K562 (cell line): Measurements from ENCODE around the gene UNC13A. TPM values are rescaled to one million over a fixed set of nuclear protein-coding genes. Genes with fewer than 3 reads are reported as not detected.

Source experiments
- CLOCK ChIP-seq: fragments of 250-450 bp; sonication (Bioruptor Pico); IDR thresholded peaks from 2 replicates; pipeline ENCODE4 v1.4.0; 2020; ENCODE audit warnings: mild to moderate bottlenecking, moderate library complexity, borderline replicate concordance
- GABPB1 ChIP-seq: sonication (generic); formaldehyde crosslinking; IDR thresholded peaks from 2 replicates; pipeline ENCODE4 v1.8.0; 2022; ENCODE audit warnings: mild to moderate bottlenecking, missing genetic modification reagents
- HMGN3 ChIP-seq: IDR thresholded peaks from 2 replicates; pipeline ENCODE4 v1.6.1; 2011; ENCODE audit warnings: borderline replicate concordance, low read depth, mild to moderate bottlenecking, mixed read lengths, low read length; ENCODE audit not compliant: insufficient read length; ENCODE audit errors: extremely low read depth
- HNRNPUL1 ChIP-seq: fragments of 200-400 bp; formaldehyde crosslinking; IDR thresholded peaks from 2 replicates; pipeline ENCODE4 v1.6.1; 2017; ENCODE audit warnings: low read length
- ID3 ChIP-seq, 2 experiments: fragments of 250-450 bp in 1 of 2; fragments of 450-650 bp in 1 of 2; sonication (Bioruptor Pico) in 1 of 2; IDR thresholded peaks; 2 replicates each; pipeline versions ENCODE4 v1.6.1 to v1.8.0; 2016 to 2021; ENCODE audit warnings: mild to moderate bottlenecking in 2 of 2, moderate library complexity in 2 of 2, missing compliant biosample characterization in 1 of 2, missing genetic modification characterization in 1 of 2
- KDM5B ChIP-seq: fragments of 200-600 bp; sonication (generic); IDR thresholded peaks from 2 replicates; pipeline ENCODE4 v1.6.1; 2012; ENCODE audit warnings: low read depth, mild to moderate bottlenecking, moderate library complexity, low read length, control low read depth, inconsistent platforms; ENCODE audit not compliant: insufficient replicate concordance
- MED1 ChIP-seq: sonication (generic); formaldehyde crosslinking; IDR thresholded peaks from 2 replicates; pipeline ENCODE4 v1.8.1; 2023; ENCODE audit warnings: missing genetic modification reagents, borderline replicate concordance
- MTA3 ChIP-seq: fragments of 450-650 bp; formaldehyde crosslinking; IDR thresholded peaks from 2 replicates; pipeline ENCODE4 v1.6.1; 2017; ENCODE audit warnings: mild to moderate bottlenecking, borderline replicate concordance
- MXI1 ChIP-seq: IDR thresholded peaks from 2 replicates; pipeline ENCODE4 v1.6.1; 2011; ENCODE audit warnings: low read depth, mild to moderate bottlenecking, improper control_type of control experiment, low read length
- MYNN ChIP-seq, 2 experiments: sonication (generic); formaldehyde crosslinking in 1 of 2; IDR thresholded peaks; 2 replicates each; pipeline versions ENCODE4 v1.5.0 to v1.6.1; 2016 to 2020; ENCODE audit warnings: antibody characterized with exemption in 1 of 2, missing genetic modification reagents in 1 of 2
- NFE2 ChIP-seq: IDR thresholded peaks from 2 replicates; pipeline ENCODE4 v1.6.1; 2014; ENCODE audit warnings: antibody characterized with exemption, low read depth
- POLR3A ChIP-seq: IDR thresholded peaks from 2 replicates; pipeline ENCODE4 v1.6.1; 2011; ENCODE audit warnings: borderline replicate concordance, mild to moderate bottlenecking, moderate library complexity; ENCODE audit not compliant: insufficient read length, insufficient read depth; ENCODE audit errors: extremely low read depth
- SOX6 ChIP-seq: fragments of 450-650 bp; IDR thresholded peaks from 2 replicates; pipeline ENCODE4 v1.6.1; 2014; ENCODE audit warnings: mild to moderate bottlenecking
- TAF1 ChIP-seq: IDR thresholded peaks from 2 replicates; pipeline ENCODE4 v1.6.1; 2011; ENCODE audit warnings: mild to moderate bottlenecking, low read length, moderate library complexity; ENCODE audit not compliant: insufficient read depth, control insufficient read depth, severe bottlenecking; ENCODE audit errors: extremely low read depth
- U2AF1 ChIP-seq: fragments of 200-400 bp; formaldehyde crosslinking; optimal IDR thresholded peaks from 2 replicates; pipeline ENCODE3; 2017; ENCODE audit warnings: mild to moderate bottlenecking, low read depth, low read length, moderate library complexity
- ZBTB8A ChIP-seq: fragments of 450-650 bp; IDR thresholded peaks from 2 replicates; pipeline ENCODE4 v1.6.1; 2018; ENCODE audit warnings: mild to moderate bottlenecking, moderate library complexity; ENCODE audit not compliant: partially characterized antibody
- ZNF431 ChIP-seq: sonication (generic); formaldehyde crosslinking; IDR thresholded peaks from 2 replicates; pipeline ENCODE4 v1.8.0; 2022; ENCODE audit warnings: mild to moderate bottlenecking, missing genetic modification reagents
- ZZZ3 ChIP-seq: fragments of 450-650 bp; IDR thresholded peaks from 2 replicates; pipeline ENCODE4 v1.6.1; 2016; ENCODE audit warnings: antibody characterized with exemption, mild to moderate bottlenecking, moderate library complexity
- polyA plus RNA-seq, 8 experiments: library from polyadenylated mRNA; depleted of rRNA in 4 of 8; stranded (reverse) in 5 of 8; unstranded in 3 of 8; fragments of >200 nt; fragmentation: Nextera tagmentation in 2 of 8; fragmentation: Illumina TruSeq in 1 of 8; extraction: Ambion mirVana in 2 of 8; extraction: Trizol in 1 of 8; gene quantifications; 2 replicates each; pipeline versions ENCODE4 v1.2.1 to v1.2.3, GENCODE V29; 2011 to 2014; ENCODE audit warnings: inconsistent platforms in 1 of 8, missing spikeins in 1 of 8
- total RNA-seq, 7 experiments: library from RNA; depleted of rRNA in 6 of 7; stranded (reverse); fragments of >200 nt in 6 of 7; fragmentation: Illumina TruSeq in 2 of 7; extraction: Trizol in 2 of 7; gene quantifications; 2 replicates each; pipeline versions ENCODE4 v1.2.1 to v1.2.3, GENCODE V29; 2011 to 2021; ENCODE audit warnings: low replicate concordance in 1 of 7
- TF ChIP-seq, protein P1 (sequence below), 2 experiments: IDR thresholded peaks; 2 replicates each; pipeline ENCODE4 v1.6.1; 2012; ENCODE audit warnings: improper control_type of control experiment in 2 of 2, low read depth in 2 of 2, low read length in 2 of 2, borderline replicate concordance in 1 of 2

Gene UNC13A
- total and polyA plus RNA-seq, 9 of the 15 experiments (the other 6 are each of a cell fraction or from before 2014, with no cell fraction given): 0.03 to 1.0 (median 0.25) TPM

- TF ChIP-seq CLOCK (CRISPR knock-in tag) (peak; percentile 61; the same call in 1 of the 2 replicates), HMGN3 (peak; percentile 65), ZNF431 (CRISPR knock-in tag) (peak; percentile 90), MYNN (IDR thresholded peaks at IDR 0.05) (peak; percentile 57; the same call in 1 of the 2 replicates), MYNN (CRISPR knock-in tag; IDR thresholded peaks at IDR 0.05) (no peak), KDM5B (peak; percentile 74), MXI1 (peak; percentile 16; the same call in 1 of the 2 replicates), POLR3A (no peak), SOX6 (peak; percentile 84), MTA3 (peak; percentile 96; the same call in 1 of the 2 replicates), ID3 (CRISPR knock-in tag; IDR thresholded peaks at IDR 0.05) (no peak), ID3 (tag; IDR thresholded peaks at IDR 0.05) (peak; percentile 86), TAF1 (peak; percentile 14), U2AF1 (peak; percentile 65), MED1 (CRISPR knock-in tag) (0 out of 2 replicates have a peak, but pooled peaks have one; percentile 26), ZZZ3 (no peak), HNRNPUL1 (no peak), GABPB1 (CRISPR knock-in tag) (peak; percentile 90), NFE2 (0 out of 2 replicates have a peak, but pooled peaks have one; percentile 9), ZBTB8A (no peak)
- TF ChIP-seq, protein P1, sequence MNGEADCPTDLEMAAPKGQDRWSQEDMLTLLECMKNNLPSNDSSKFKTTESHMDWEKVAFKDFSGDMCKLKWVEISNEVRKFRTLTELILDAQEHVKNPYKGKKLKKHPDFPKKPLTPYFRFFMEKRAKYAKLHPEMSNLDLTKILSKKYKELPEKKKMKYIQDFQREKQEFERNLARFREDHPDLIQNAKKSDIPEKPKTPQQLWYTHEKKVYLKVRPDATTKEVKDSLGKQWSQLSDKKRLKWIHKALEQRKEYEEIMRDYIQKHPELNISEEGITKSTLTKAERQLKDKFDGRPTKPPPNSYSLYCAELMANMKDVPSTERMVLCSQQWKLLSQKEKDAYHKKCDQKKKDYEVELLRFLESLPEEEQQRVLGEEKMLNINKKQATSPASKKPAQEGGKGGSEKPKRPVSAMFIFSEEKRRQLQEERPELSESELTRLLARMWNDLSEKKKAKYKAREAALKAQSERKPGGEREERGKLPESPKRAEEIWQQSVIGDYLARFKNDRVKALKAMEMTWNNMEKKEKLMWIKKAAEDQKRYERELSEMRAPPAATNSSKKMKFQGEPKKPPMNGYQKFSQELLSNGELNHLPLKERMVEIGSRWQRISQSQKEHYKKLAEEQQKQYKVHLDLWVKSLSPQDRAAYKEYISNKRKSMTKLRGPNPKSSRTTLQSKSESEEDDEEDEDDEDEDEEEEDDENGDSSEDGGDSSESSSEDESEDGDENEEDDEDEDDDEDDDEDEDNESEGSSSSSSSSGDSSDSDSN (IDR thresholded peaks at IDR 0.05; ENCODE audit: borderline replicate concordance in 1 of 2, low read depth in 2 of 2, low read length in 2 of 2): peak in 1 of 2 experiments; percentile 82; a peak in 2 of 4 replicates
Measured at GRCh38 chr19:17605761-17606589, 82.2 kb downstream of the UNC13A start (continued).
